Bronchial smooth muscle cell (primary cell): ENCODE results near the gene ZNF678. TPM values are rescaled to one million over a fixed set of nuclear protein-coding genes. Genes with fewer than 3 reads are reported as not detected.

Experiments
- total RNA-seq: library from RNA; depleted of rRNA; stranded (reverse); fragments of >200 nt; gene quantifications from 2 replicates; pipeline ENCODE4 v1.2.1, GENCODE V29; 2014

The ZNF678 gene
- total RNA-seq = 4.1 and 5.7 TPM in 2 replicates

DNA sequence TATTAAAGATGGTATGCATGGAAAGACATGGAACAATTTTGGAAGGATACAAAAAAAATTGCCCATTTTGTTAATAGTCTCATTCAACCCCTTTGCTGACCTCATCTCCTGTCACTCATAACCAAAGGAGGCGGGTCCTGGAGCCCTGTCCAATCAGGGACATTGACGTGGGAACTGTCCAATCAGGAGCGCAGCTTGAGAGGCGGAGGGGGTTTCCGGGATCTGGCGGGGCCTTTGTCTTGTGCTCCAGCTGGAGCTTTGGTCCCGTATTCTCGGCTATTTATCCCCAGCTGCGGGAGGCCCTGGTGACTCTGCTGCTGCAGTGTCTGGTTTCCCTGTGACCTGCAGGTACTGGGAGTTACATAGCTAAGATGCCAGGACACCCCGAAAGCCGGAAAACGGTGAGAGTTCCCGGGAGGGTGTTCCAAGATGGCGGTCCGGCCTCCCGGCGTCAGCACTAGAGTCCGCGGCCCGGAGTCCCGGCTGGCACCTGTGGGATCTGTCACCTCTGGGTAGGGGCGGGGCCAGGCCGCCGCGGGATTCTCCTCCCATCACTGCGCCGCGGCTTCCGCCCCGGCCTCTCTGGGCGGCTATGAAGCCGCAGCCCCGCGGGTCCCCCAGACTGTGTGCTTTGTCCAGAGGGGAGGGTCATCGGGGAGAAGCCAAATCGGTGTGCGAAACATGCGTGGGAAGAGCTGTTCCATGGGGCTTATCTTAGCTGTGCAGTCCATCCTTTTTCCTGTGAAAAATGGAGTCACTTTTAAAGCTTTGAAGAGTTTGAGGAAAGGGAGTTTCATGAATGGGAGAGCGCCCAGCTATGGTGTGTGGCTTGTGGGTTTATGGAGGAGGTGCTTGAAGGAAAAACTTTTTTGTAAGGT, at the start of gene ZNF678:
ZNF678 (plus strand) TSS at position 233 of the 878 bp plus-strand sequence. CDS start 87,436 bp downstream, outside the sequence.

Other genes starting within 250 kb of the ZNF678 start
- 33.3 and 42.1 TPM in 2 replicates for gene CDC42BPA, start 245.1 kb upstream of the ZNF678 start, total RNA-seq
- 20.8 and 31.3 TPM in 2 replicates for gene JMJD4, start 171.7 kb downstream of the ZNF678 start, total RNA-seq
- 63.5 and 69.9 TPM in 2 replicates for gene SNAP47, start 171.9 kb downstream of the ZNF678 start, total RNA-seq